Naive thymus-derived CD4-positive, alpha-beta T cell (primary cell): ENCODE results near the gene PPCS. TPM values are rescaled to one million over a fixed set of nuclear protein-coding genes. Genes with fewer than 3 reads are reported as not detected.
A peak's percentile ranks its signal among the peaks of the same experiment; 100 is the strongest.

Experiments
- ATAC-seq: fragments of 150-1000 bp; cut with Tn5 transposase; 2 replicates; pipeline ENCODE4 v1.10.0; 2021; ENCODE audit warnings: mild to moderate bottlenecking, moderate library complexity
- CTCF ChIA-PET: fragments of 350-600 bp; sonication (Branson Sonifier 250); formaldehyde crosslinking; loops from one replicate; lab custom pipeline; 2021; ENCODE audit warnings: antibody characterized with exemption; lab: Charles Lee
- POLR2A ChIA-PET: fragments of 350-600 bp; sonication (Branson Sonifier 250); formaldehyde crosslinking; loops from one replicate; lab custom pipeline; 2021; ENCODE audit warnings: antibody characterized with exemption, inconsistent platforms; lab: Charles Lee
- DNase-seq, 9 donors: peaks; one replicate each; pipeline versions ENCODE4 v3.0.0 to v3.0.0-alpha.2; 2020 to 2022; ENCODE audit warnings: mixed read lengths in 1 of 9
- H3K27ac ChIP-seq: one replicate; pipeline ENCODE4 v1.7.0; 2013; ENCODE audit warnings: mild to moderate bottlenecking, low read depth, low read length, moderate library complexity
- H3K27me3 ChIP-seq, 2 donors: one replicate each; pipeline ENCODE4 v1.7.0; 2013; ENCODE audit warnings: low read length in 2 of 2, mild to moderate bottlenecking in 2 of 2, moderate library complexity in 2 of 2; ENCODE audit not compliant: control insufficient read depth in 2 of 2, insufficient read depth in 2 of 2
- H3K36me3 ChIP-seq, 3 experiments: 1 replicate in 2 of 3; 2 replicates in 1 of 3; pipeline ENCODE4 v1.7.0; 2013; ENCODE audit warnings: low read length in 3 of 3, mild to moderate bottlenecking in 3 of 3, moderate library complexity in 1 of 3; ENCODE audit not compliant: insufficient read depth in 3 of 3, control insufficient read depth in 2 of 3
- H3K4me1 ChIP-seq, 2 donors: one replicate each; pipeline ENCODE4 v1.7.0; 2013; ENCODE audit warnings: low read length in 2 of 2, mild to moderate bottlenecking in 2 of 2, moderate library complexity in 1 of 2; ENCODE audit not compliant: control insufficient read depth in 2 of 2, insufficient read depth in 2 of 2
- H3K4me3 ChIP-seq: 2 replicates; pipeline ENCODE4 v1.7.0; 2013; ENCODE audit warnings: mild to moderate bottlenecking, low read length
- H3K9me3 ChIP-seq, 3 experiments: 1 replicate in 2 of 3; 2 replicates in 1 of 3; pipeline ENCODE4 v1.7.0; 2013; ENCODE audit warnings: low read length in 3 of 3; ENCODE audit not compliant: control insufficient read depth in 2 of 3
- H3K27ac Mint-ChIP-seq, 9 donors: one replicate each; pipeline ENCODE4 v1.8.0; 2020 to 2022; ENCODE audit warnings: mixed read lengths in 9 of 9, mild to moderate bottlenecking in 8 of 9, moderate library complexity in 5 of 9, inconsistent platforms in 2 of 9
- H3K27me3 Mint-ChIP-seq, 5 donors: one replicate each; pipeline ENCODE4 v1.8.0; 2021 to 2022; ENCODE audit warnings: mixed read lengths in 5 of 5, mild to moderate bottlenecking in 1 of 5
- H3K36me3 Mint-ChIP-seq, 5 donors: one replicate each; pipeline ENCODE4 v1.8.0; 2020 to 2022; ENCODE audit warnings: mixed read lengths in 5 of 5, mild to moderate bottlenecking in 3 of 5, inconsistent platforms in 1 of 5
- H3K4me1 Mint-ChIP-seq, 7 donors: one replicate each; pipeline ENCODE4 v1.8.0; 2020 to 2022; ENCODE audit warnings: mixed read lengths in 7 of 7, mild to moderate bottlenecking in 3 of 7, inconsistent platforms in 1 of 7
- H3K4me3 Mint-ChIP-seq, 10 donors: one replicate each; pipeline ENCODE4 v1.8.0; 2020 to 2022; ENCODE audit warnings: mild to moderate bottlenecking in 10 of 10, mixed read lengths in 10 of 10, moderate library complexity in 6 of 10, inconsistent platforms in 2 of 10
- H3K9me3 Mint-ChIP-seq, 11 donors: one replicate each; pipeline ENCODE4 v1.8.0; 2020 to 2022; ENCODE audit warnings: mixed read lengths in 11 of 11, mild to moderate bottlenecking in 4 of 11, inconsistent platforms in 1 of 11, moderate library complexity in 1 of 11
- intact Hi-C, 2 donors: fragments of 100-400 bp; cut with micrococcal nuclease; formaldehyde crosslinking; loops; one replicate each; pipeline ENCODE4 v1.15.1; 2023
- polyA plus RNA-seq, 2 donors: library from polyadenylated mRNA; unstranded; fragments of 300-500 nt; fragmentation: Illumina TruSeq; gene quantifications; one replicate each; pipeline ENCODE4 v1.2.3, GENCODE V29; 2021
- total RNA-seq, 6 experiments: library from RNA in 5 of 6; stranded (reverse) in 5 of 6; gene quantifications; 1 replicate in 5 of 6; 2 replicates in 1 of 6; pipeline ENCODE4 v1.2.3 and lab custom pipeline; 2021 to 2026

The PPCS gene
- total and polyA plus RNA-seq, 7 experiments from 2014 or later: 45.4 to 146 (median 67.3) TPM

GRCh38 chr1:42430286-42431135 is 25.8 kb upstream of the PPCS start:
- POLR2A ChIA-PET: no interaction called here
- H3K4me1 Mint-ChIP-seq: peaks cover 0 to 4% (median 0%) of the 10 kb centered on the region in 7 donors
- CTCF ChIA-PET: no interaction called here
- H3K27me3 Mint-ChIP-seq: peaks cover 0 to 4% (median 0%) of the 10 kb centered on the region in 5 donors
- Histone ChIP-seq H3K27ac (no peak overlapping the region), H3K4me3 (no peak overlapping the region), H3K27me3 (no peaks in the 10 kb centered on the region), H3K4me1 (no peaks in the 10 kb centered on the region), H3K9me3 (no peaks in the 10 kb centered on the region), H3K36me3 (no peaks in the 10 kb centered on the region)
- no peak for DNase-seq
- no peak overlapping the region for H3K4me3 Mint-ChIP-seq
- intact Hi-C loops: no loop called here
- peaks cover 0 to 9% (median 0%) of the 10 kb centered on the region in 5 donors for H3K36me3 Mint-ChIP-seq
- peak overlapping the region in 1 of 9 donors; percentile 42 for H3K27ac Mint-ChIP-seq
- no peak for ATAC-seq
- H3K9me3 Mint-ChIP-seq: no peaks in the 10 kb centered on the region

DNA sequence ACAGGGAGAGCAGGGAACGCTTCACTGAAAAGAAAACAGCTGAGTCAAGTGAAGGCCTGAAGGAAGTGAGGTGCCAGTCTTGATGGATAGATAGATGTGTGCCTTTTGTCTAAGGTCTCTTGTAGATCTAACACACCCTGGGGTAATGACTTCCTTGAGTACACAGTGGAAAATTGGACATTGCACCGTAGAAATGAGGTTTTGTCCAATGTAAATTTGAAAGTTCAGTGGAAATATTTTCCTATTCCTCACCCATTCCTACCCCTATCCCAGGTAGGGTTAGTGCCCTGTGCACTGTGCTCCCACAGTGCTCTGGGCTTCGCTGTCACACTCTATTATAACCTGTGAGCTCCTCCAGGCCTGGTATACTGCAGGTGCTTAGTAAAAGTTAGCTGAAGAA is 24.8 kb upstream of the PPCS start:
- H3K27ac Mint-ChIP-seq: no peak overlapping the region
- H3K9me3 Mint-ChIP-seq: no peaks in the 10 kb centered on the region
- ChIA-PET CTCF (no interaction called here), POLR2A (no interaction called here)
- peaks cover 0 to 3% of the 10 kb centered on the region in 2 donors for H3K27me3 ChIP-seq
- DNase-seq (no peak), ATAC-seq (no peak)
- no peak overlapping the region for H3K4me3 ChIP-seq
- H3K36me3 ChIP-seq: no peaks in the 10 kb centered on the region
- H3K27ac ChIP-seq: no peak overlapping the region
- H3K9me3 ChIP-seq: no peaks in the 10 kb centered on the region
- no peak overlapping the region for H3K4me3 Mint-ChIP-seq
- peaks cover 0 to 4% (median 0%) of the 10 kb centered on the region in 5 donors for H3K27me3 Mint-ChIP-seq
- peaks cover 0 to 9% (median 0%) of the 10 kb centered on the region in 5 donors for H3K36me3 Mint-ChIP-seq
- peaks cover 0 to 4% (median 0%) of the 10 kb centered on the region in 7 donors for H3K4me1 Mint-ChIP-seq
- no peaks in the 10 kb centered on the region for H3K4me1 ChIP-seq
- intact Hi-C loops: no loop called here

DNA sequence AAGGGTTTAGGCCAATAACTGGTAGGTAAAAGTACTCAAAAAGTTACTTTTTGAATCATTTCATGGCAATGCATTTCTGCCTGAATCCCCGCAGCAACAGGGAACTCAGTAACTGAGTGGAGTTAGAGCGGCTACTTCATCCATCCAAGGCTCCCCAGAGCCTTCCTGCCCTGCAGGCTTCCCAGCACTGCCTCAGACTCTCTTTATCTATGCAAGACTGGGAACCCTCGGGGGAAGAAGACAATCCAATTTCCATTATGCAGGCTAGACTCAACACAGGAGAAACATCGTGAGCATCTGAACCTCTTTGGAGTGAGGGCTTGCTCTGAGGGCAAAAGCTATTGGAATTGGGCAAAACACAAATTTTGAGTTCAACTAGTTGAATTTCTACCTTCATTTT is 23.6 kb upstream of the PPCS start:
- H3K36me3 ChIP-seq: no peaks in the 10 kb centered on the region
- Mint-ChIP-seq H3K4me1 (peaks cover 0 to 4% (median 0%) of the 10 kb centered on the region in 7 donors), H3K27ac (no peak overlapping the region), H3K27me3 (peaks cover 0 to 9% (median 0%) of the 10 kb centered on the region in 5 donors), H3K9me3 (no peaks in the 10 kb centered on the region), H3K36me3 (peaks cover 0 to 13% (median 0%) of the 10 kb centered on the region in 5 donors), H3K4me3 (no peak overlapping the region)
- no peaks in the 10 kb centered on the region for H3K9me3 ChIP-seq
- H3K4me1 ChIP-seq: no peaks in the 10 kb centered on the region
- ChIA-PET CTCF (interaction anchor here (1.4 kb wide), 1 partner anchor 259 kb away, joined by 3 read pairs; no protein-coding TSS in a partner anchor), POLR2A (no interaction called here)
- DNase-seq (no peak), ATAC-seq (no peak)
- intact Hi-C loops: no loop called here
- no peak overlapping the region for H3K27ac ChIP-seq
- no peak overlapping the region for H3K4me3 ChIP-seq
- H3K27me3 ChIP-seq: peaks cover 0 to 3% of the 10 kb centered on the region in 2 donors

DNA sequence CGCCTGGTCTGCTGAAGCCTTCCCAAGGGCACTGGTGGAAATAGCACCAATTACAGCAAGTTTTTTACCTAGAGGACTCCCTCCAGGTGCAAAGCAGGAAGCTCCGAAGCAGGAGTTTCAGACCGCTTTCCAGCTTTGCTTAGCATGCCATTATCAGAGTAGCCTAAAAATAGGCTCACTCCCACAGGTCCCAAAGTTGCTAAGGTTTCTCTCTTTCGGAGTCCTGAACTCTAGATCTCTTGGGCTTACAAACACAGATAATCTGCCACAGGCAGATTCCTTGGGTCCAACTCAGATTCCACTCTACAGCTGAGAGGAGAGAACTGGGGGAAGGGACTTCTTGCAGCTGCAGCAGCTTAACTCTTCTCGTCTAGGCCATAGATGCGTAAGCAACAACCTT is 23.0 kb upstream of the PPCS start:
- ChIA-PET CTCF (interaction anchor here (1.4 kb wide), 1 partner anchor 260 kb away, joined by 3 read pairs; no protein-coding TSS in a partner anchor), POLR2A (interaction anchor here (0.7 kb wide), 1 partner anchor 22 kb away, joined by 3 read pairs; the partner anchor contains the start of gene ZMYND12)
- H3K4me1 Mint-ChIP-seq: peaks cover 0 to 4% (median 0%) of the 10 kb centered on the region in 7 donors
- DNase-seq: no peak
- intact Hi-C loops: no loop called here
- Histone ChIP-seq H3K27me3 (peaks cover 0 to 3% of the 10 kb centered on the region in 2 donors), H3K36me3 (no peaks in the 10 kb centered on the region), H3K27ac (no peak overlapping the region), H3K9me3 (no peaks in the 10 kb centered on the region), H3K4me1 (no peaks in the 10 kb centered on the region), H3K4me3 (no peak overlapping the region)
- H3K27me3 Mint-ChIP-seq: peaks cover 0 to 9% (median 0%) of the 10 kb centered on the region in 5 donors
- H3K9me3 Mint-ChIP-seq: no peaks in the 10 kb centered on the region
- ATAC-seq: no peak
- no peak overlapping the region for H3K4me3 Mint-ChIP-seq
- H3K36me3 Mint-ChIP-seq: peaks cover 0 to 17% (median 0%) of the 10 kb centered on the region in 5 donors
- H3K27ac Mint-ChIP-seq: no peak overlapping the region

DNA sequence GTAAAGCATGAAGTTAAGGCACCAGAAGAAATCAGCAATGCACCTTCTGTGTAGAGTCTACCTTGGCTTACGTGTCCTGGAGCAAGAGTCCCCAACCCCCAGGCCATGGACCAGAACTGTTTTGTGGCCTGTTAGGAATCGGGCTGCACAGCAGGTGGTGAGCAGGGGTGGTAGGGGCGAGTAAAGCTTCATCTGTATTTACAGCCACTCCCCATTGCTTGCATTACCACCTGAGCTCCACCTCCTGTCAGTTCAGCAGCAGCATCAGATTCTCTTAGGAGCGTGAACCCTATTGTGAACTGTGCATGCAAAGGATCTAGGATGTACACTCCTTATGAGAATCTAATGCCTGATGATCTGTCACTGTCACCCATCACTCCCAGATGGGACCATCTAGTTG is 22.0 kb upstream of the PPCS start:
- Mint-ChIP-seq H3K27ac (no peak overlapping the region), H3K4me3 (no peak overlapping the region), H3K9me3 (peaks cover 0 to 2% (median 0%) of the 10 kb centered on the region in 11 donors), H3K36me3 (peaks cover 0 to 17% (median 0%) of the 10 kb centered on the region in 5 donors), H3K4me1 (peaks cover 0 to 4% (median 0%) of the 10 kb centered on the region in 7 donors), H3K27me3 (peaks cover 0 to 9% (median 0%) of the 10 kb centered on the region in 5 donors)
- POLR2A ChIA-PET: interaction anchor here (0.6 kb wide), 1 partner anchor 23 kb away, joined by 5 read pairs; no protein-coding TSS in a partner anchor
- Histone ChIP-seq H3K4me1 (no peaks in the 10 kb centered on the region), H3K27ac (no peak overlapping the region), H3K9me3 (no peaks in the 10 kb centered on the region), H3K36me3 (no peaks in the 10 kb centered on the region), H3K27me3 (peaks cover 0 to 3% of the 10 kb centered on the region in 2 donors), H3K4me3 (no peak overlapping the region)
- intact Hi-C loops: no loop called here
- ATAC-seq: no peak
- no peak for DNase-seq
- CTCF ChIA-PET: no interaction called here

GRCh38 chr1:42439940-42440339 is 16.4 kb upstream of the PPCS start:
- peaks cover 0 to 2% (median 0%) of the 10 kb centered on the region in 11 donors for H3K9me3 Mint-ChIP-seq
- POLR2A ChIA-PET: no interaction called here
- intact Hi-C loops: no loop called here

More at GRCh38 chr1:42439940-42440339, 16.4 kb upstream of the PPCS start:
- Histone ChIP-seq H3K4me1 (no peaks in the 10 kb centered on the region), H3K9me3 (no peaks in the 10 kb centered on the region), H3K27me3 (peaks cover 0 to 3% of the 10 kb centered on the region in 2 donors), H3K4me3 (no peak overlapping the region), H3K27ac (no peak overlapping the region), H3K36me3 (no peaks in the 10 kb centered on the region)
- DNase-seq (no peak), ATAC-seq (no peak)
- Mint-ChIP-seq H3K27me3 (peaks cover 0 to 4% (median 0%) of the 10 kb centered on the region in 5 donors), H3K4me1 (peaks cover 0 to 4% (median 0%) of the 10 kb centered on the region in 7 donors), H3K36me3 (peaks cover 0 to 14% (median 0%) of the 10 kb centered on the region in 5 donors), H3K27ac (no peak overlapping the region), H3K4me3 (no peak overlapping the region)
- CTCF ChIA-PET: interaction anchor here (0.6 kb wide), 1 partner anchor 1315 kb away, joined by 4 read pairs; no protein-coding TSS in a partner anchor
